ENCODE data around the gene AGAP1.

Gene AGAP1

DNA sequence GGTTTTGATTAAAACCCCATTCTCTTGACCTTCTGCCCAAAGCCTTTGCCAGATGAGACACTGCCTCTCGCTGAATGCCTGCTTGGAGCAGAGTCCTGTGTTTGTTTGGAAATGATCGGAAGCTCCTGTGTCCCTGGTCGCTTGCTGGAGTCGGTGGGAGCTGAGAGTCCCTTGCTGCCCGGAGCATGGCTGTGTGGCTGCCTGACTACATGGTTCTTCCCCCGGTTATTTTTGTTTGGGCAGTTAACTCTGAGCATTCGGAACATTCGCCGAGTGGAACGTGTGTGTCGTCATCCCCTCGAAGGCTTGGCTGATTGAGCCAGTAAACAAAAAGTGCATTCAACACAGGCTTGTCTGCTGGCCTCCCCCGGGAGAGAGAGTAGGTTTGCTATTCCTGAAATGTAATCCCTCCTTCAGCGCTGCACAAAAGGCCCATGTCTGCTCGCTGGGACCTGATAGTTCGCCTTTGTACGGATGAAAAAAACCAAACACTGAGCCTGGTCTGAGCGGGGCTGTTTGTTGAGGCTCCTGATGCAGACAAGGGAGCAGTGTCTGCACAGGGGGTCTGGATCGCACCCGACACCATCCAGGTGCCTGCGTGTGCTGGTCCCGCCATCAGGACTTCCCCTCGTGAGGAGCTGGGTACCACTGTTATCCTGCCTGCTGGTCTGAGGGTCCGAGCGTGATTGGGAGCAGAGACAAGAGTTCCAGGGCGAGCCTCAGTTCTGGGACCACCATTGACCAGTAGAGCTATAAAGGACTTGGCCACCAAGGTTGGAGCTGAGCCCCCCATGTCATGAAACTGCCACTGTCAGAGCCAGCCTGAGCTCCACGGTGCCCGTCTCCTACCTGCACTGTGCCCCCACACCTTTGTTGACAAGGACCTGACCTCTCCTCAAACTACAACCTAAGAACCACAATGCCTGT, 83.8 kb downstream of the AGAP1 start:
- H3K36me3 ChIP-seq (ENCODE audit: control insufficient read depth, low read length) = no peaks in the 10 kb centered on the region
- H3K27me3 ChIP-seq (ENCODE audit: control insufficient read depth, low read length) = no peaks in the 10 kb centered on the region
- no peaks in the 10 kb centered on the region for H3K9me2 ChIP-seq (replicated peaks; ENCODE audit: control insufficient read depth, low read length)
- no peak overlapping the region for H3K27ac ChIP-seq (ENCODE audit: low read depth, low read length)
- TF ChIP-seq CTCF (IDR thresholded peaks at IDR 0.05; ENCODE audit: low read depth, low read length, poor library complexity, severe bottlenecking) (no peak), EZH2phosphoT487 (IDR thresholded peaks at IDR 0.05; ENCODE audit: borderline replicate concordance, low read length) (no peak)
- no peaks in the 10 kb centered on the region for H3F3A ChIP-seq (ENCODE audit: control insufficient read depth, insufficient read depth)
- no peak overlapping the region for H3K4me2 ChIP-seq (ENCODE audit: low read length)
- H3K4me1 ChIP-seq (ENCODE audit: control insufficient read depth, low read length) = no peaks in the 10 kb centered on the region
- no peaks in the 10 kb centered on the region for H3K79me2 ChIP-seq (ENCODE audit: control insufficient read depth, low read length)
- H3K9me3 ChIP-seq (ENCODE audit: control insufficient read depth, insufficient read depth, low read length) = no peaks in the 10 kb centered on the region
- no peak overlapping the region for H3K4me3 ChIP-seq (ENCODE audit: low read length)
- H4K20me1 ChIP-seq (ENCODE audit: control insufficient read depth, insufficient read depth, low read depth, low read length) = no peaks in the 10 kb centered on the region

GRCh38 chr2:235579128-235579527, 85.3 kb downstream of the AGAP1 start:
- Histone ChIP-seq H3K36me3 (ENCODE audit: control insufficient read depth, low read length) (no peaks in the 10 kb centered on the region), H4K20me1 (ENCODE audit: control insufficient read depth, insufficient read depth, low read depth, low read length) (no peaks in the 10 kb centered on the region), H3F3A (ENCODE audit: control insufficient read depth, insufficient read depth) (no peaks in the 10 kb centered on the region), H3K4me1 (ENCODE audit: control insufficient read depth, low read length) (no peaks in the 10 kb centered on the region), H3K9me2 (replicated peaks; ENCODE audit: control insufficient read depth, low read length) (no peaks in the 10 kb centered on the region), H3K4me3 (ENCODE audit: low read length) (no peak overlapping the region), H3K27ac (ENCODE audit: low read depth, low read length) (no peak overlapping the region), H3K9me3 (ENCODE audit: control insufficient read depth, insufficient read depth, low read length) (no peaks in the 10 kb centered on the region), H3K27me3 (ENCODE audit: control insufficient read depth, low read length) (no peaks in the 10 kb centered on the region), H3K79me2 (ENCODE audit: control insufficient read depth, low read length) (no peaks in the 10 kb centered on the region), H3K4me2 (ENCODE audit: low read length) (no peak overlapping the region)
- TF ChIP-seq CTCF (IDR thresholded peaks at IDR 0.05; ENCODE audit: low read depth, low read length, poor library complexity, severe bottlenecking) (no peak), EZH2phosphoT487 (IDR thresholded peaks at IDR 0.05; ENCODE audit: borderline replicate concordance, low read length) (no peak)

DNA sequence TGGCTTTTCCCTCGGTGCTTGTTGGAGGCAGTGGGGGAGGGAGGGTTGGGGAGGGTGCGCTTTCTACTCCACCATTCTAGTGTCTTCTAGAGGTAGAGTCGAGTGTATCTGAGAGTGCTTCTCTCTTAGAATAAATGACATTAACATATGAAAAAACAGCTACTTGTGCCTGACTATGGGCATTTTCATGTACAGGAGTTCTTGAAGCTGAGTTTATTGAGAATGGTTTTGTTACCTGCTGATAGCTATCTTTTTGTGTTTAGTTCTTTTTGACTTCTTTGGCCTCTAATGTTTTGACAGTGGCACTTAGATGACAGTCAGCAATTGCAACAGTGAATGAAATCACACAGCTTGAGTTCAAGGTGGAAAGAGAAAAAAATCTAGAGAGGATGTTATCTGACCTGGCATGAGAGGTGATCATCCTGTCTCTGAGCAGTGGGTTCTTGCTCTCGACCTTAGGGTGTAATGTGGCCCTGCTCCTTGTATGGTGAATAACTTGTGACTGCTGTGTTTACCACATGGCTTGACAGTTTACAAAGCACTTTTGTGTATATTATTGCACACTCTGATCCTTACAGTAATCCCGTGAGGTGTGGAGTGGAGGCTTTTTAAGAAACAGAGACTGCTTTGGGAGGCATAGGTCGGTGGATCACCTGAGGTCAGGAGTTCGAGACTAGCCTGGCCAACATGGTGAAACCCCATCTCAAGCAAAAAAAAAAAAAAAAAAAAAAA, 86.7 kb downstream of the AGAP1 start:
- H4K20me1 ChIP-seq (ENCODE audit: control insufficient read depth, insufficient read depth, low read depth, low read length) = no peaks in the 10 kb centered on the region
- H3K79me2 ChIP-seq (ENCODE audit: control insufficient read depth, low read length) = no peaks in the 10 kb centered on the region
- TF ChIP-seq EZH2phosphoT487 (IDR thresholded peaks at IDR 0.05; ENCODE audit: borderline replicate concordance, low read length) = no peak
- TF ChIP-seq CTCF (IDR thresholded peaks at IDR 0.05; ENCODE audit: low read depth, low read length, poor library complexity, severe bottlenecking) = no peak
- no peaks in the 10 kb centered on the region for H3K9me3 ChIP-seq (ENCODE audit: control insufficient read depth, insufficient read depth, low read length)
- no peaks in the 10 kb centered on the region for H3F3A ChIP-seq (ENCODE audit: control insufficient read depth, insufficient read depth)
- no peak overlapping the region for H3K4me3 ChIP-seq (ENCODE audit: low read length)
- no peak overlapping the region for H3K27ac ChIP-seq (ENCODE audit: low read depth, low read length)
- H3K4me1 ChIP-seq (ENCODE audit: control insufficient read depth, low read length) = no peaks in the 10 kb centered on the region
- no peaks in the 10 kb centered on the region for H3K36me3 ChIP-seq (ENCODE audit: control insufficient read depth, low read length)
- H3K9me2 ChIP-seq (replicated peaks; ENCODE audit: control insufficient read depth, low read length) = no peaks in the 10 kb centered on the region
- H3K27me3 ChIP-seq (ENCODE audit: control insufficient read depth, low read length) = no peaks in the 10 kb centered on the region
- H3K4me2 ChIP-seq (ENCODE audit: low read length) = no peak overlapping the region

Measured in DOHH2 (cell line).